ENCODE data around the gene YTHDF2. TPM values are rescaled to one million over a fixed set of nuclear protein-coding genes. Genes with fewer than 3 reads are reported as not detected.

The YTHDF2 gene
- total and polyA plus RNA-seq, 7 experiments from 2014 or later = 64.5 to 139 (median 71.8) TPM

- DNase-seq (no peak), ATAC-seq (no peak)
- Mint-ChIP-seq H3K27me3 (peaks cover 0 to 5% (median 0%) of the 10 kb centered on the region in 5 donors), H3K9me3 (no peaks in the 10 kb centered on the region), H3K4me1 (peaks cover 0 to 12% (median 10%) of the 10 kb centered on the region in 7 donors), H3K4me3 (no peak overlapping the region), H3K27ac (peak overlapping the region in 1 of 9 donors; percentile 28), H3K36me3 (peaks cover 0 to under 1% (median 0%) of the 10 kb centered on the region in 5 donors)
- Histone ChIP-seq H3K27ac (ENCODE audit: low read depth, low read length) (no peak overlapping the region), H3K4me3 (ENCODE audit: low read length) (no peak overlapping the region), H3K4me1 (ENCODE audit: control insufficient read depth in 2 of 2, insufficient read depth in 2 of 2, low read length in 2 of 2) (peaks cover 2 to 6% of the 10 kb centered on the region in 2 donors), H3K9me3 (ENCODE audit: control insufficient read depth in 2 of 3, low read length in 3 of 3) (no peaks in the 10 kb centered on the region), H3K27me3 (ENCODE audit: control insufficient read depth in 2 of 2, insufficient read depth in 2 of 2, low read length in 2 of 2) (no peaks in the 10 kb centered on the region), H3K36me3 (ENCODE audit: control insufficient read depth in 2 of 3, insufficient read depth in 3 of 3, low read length in 3 of 3) (no peaks in the 10 kb centered on the region)
- ChIA-PET POLR2A (no interaction called here), CTCF (no interaction called here)
- intact Hi-C loops (cut with micrococcal nuclease) = loop anchor here (5.0 to 10.0 kb wide), 2 partner anchors 43 to 405 kb away; partner anchors contain the start of genes SRSF4 (in 1 of the 2) and YTHDF2 (in 1 of the 2)
Measured at GRCh38 chr1:28779751-28780408, 43.1 kb downstream of the YTHDF2 start.

GRCh38 chr1:28781305-28781704 lies 44.6 kb downstream of the YTHDF2 start:
- no peaks in the 10 kb centered on the region for H3K4me1 ChIP-seq (ENCODE audit: control insufficient read depth in 2 of 2, insufficient read depth in 2 of 2, low read length in 2 of 2)
- Mint-ChIP-seq H3K9me3 (no peaks in the 10 kb centered on the region), H3K4me3 (no peak overlapping the region), H3K36me3 (no peaks in the 10 kb centered on the region), H3K4me1 (peaks cover 0 to 10% (median 5%) of the 10 kb centered on the region in 7 donors), H3K27ac (no peak overlapping the region), H3K27me3 (peaks cover 0 to 10% (median 0%) of the 10 kb centered on the region in 5 donors)
- no peaks in the 10 kb centered on the region for H3K36me3 ChIP-seq (ENCODE audit: control insufficient read depth in 2 of 3, insufficient read depth in 3 of 3, low read length in 3 of 3)
- no peaks in the 10 kb centered on the region for H3K27me3 ChIP-seq (ENCODE audit: control insufficient read depth in 2 of 2, insufficient read depth in 2 of 2, low read length in 2 of 2)
- no peak overlapping the region for H3K4me3 ChIP-seq (ENCODE audit: low read length)
- no peaks in the 10 kb centered on the region for H3K9me3 ChIP-seq (ENCODE audit: control insufficient read depth in 2 of 3, low read length in 3 of 3)
- POLR2A ChIA-PET = no interaction called here
- ATAC-seq (no peak), DNase-seq (no peak)
- H3K27ac ChIP-seq (ENCODE audit: low read depth, low read length) = no peak overlapping the region
- CTCF ChIA-PET = no interaction called here
- intact Hi-C loops (cut with micrococcal nuclease) = no loop called here

- Mint-ChIP-seq H3K4me3 (no peak overlapping the region), H3K9me3 (no peaks in the 10 kb centered on the region), H3K27ac (peak overlapping the region in 1 of 9 donors; percentile 62), H3K36me3 (no peaks in the 10 kb centered on the region), H3K27me3 (peaks cover 0 to 10% (median 0%) of the 10 kb centered on the region in 5 donors), H3K4me1 (peaks cover 0 to 10% (median 5%) of the 10 kb centered on the region in 7 donors)
- DNase-seq (no peak), ATAC-seq (no peak)
- POLR2A ChIA-PET = interaction anchor here (0.6 to 0.7 kb wide), 3 partner anchors 11 to 391 kb away, joined by 3 to 6 read pairs (median 4); partner anchors contain the start of gene YTHDF2
- intact Hi-C loops (cut with micrococcal nuclease) = no loop called here
- Histone ChIP-seq H3K36me3 (ENCODE audit: control insufficient read depth in 2 of 3, insufficient read depth in 3 of 3, low read length in 3 of 3) (no peaks in the 10 kb centered on the region), H3K27me3 (ENCODE audit: control insufficient read depth in 2 of 2, insufficient read depth in 2 of 2, low read length in 2 of 2) (no peaks in the 10 kb centered on the region), H3K9me3 (ENCODE audit: control insufficient read depth in 2 of 3, low read length in 3 of 3) (no peaks in the 10 kb centered on the region), H3K4me3 (ENCODE audit: low read length) (no peak overlapping the region), H3K4me1 (ENCODE audit: control insufficient read depth in 2 of 2, insufficient read depth in 2 of 2, low read length in 2 of 2) (no peaks in the 10 kb centered on the region), H3K27ac (ENCODE audit: low read depth, low read length) (no peak overlapping the region)
- CTCF ChIA-PET = interaction anchor here (3.7 kb wide), 1 partner anchor 95 kb away, joined by 45 read pairs; no protein-coding TSS in a partner anchor
Measured at GRCh38 chr1:28782011-28782410, 45.3 kb downstream of the YTHDF2 start.

- Mint-ChIP-seq H3K36me3 (no peaks in the 10 kb centered on the region), H3K27me3 (peaks cover 0 to 11% (median 0%) of the 10 kb centered on the region in 5 donors), H3K4me1 (peaks cover 0 to 10% (median 5%) of the 10 kb centered on the region in 7 donors), H3K4me3 (no peak overlapping the region), H3K9me3 (no peaks in the 10 kb centered on the region), H3K27ac (no peak overlapping the region)
- ATAC-seq (no peak), DNase-seq (no peak)
- no peaks in the 10 kb centered on the region for H3K9me3 ChIP-seq (ENCODE audit: control insufficient read depth in 2 of 3, low read length in 3 of 3)
- no peaks in the 10 kb centered on the region for H3K36me3 ChIP-seq (ENCODE audit: control insufficient read depth in 2 of 3, insufficient read depth in 3 of 3, low read length in 3 of 3)
- H3K4me1 ChIP-seq (ENCODE audit: control insufficient read depth in 2 of 2, insufficient read depth in 2 of 2, low read length in 2 of 2) = no peaks in the 10 kb centered on the region
- CTCF ChIA-PET = interaction anchor here (1.5 to 3.7 kb wide), 4 partner anchors 8 to 419 kb away, joined by 3 to 45 read pairs (median 16); no protein-coding TSS in a partner anchor
- POLR2A ChIA-PET = interaction anchor here (1.5 kb wide), 1 partner anchor 8 kb away, joined by 5 read pairs; no protein-coding TSS in a partner anchor
- H3K27ac ChIP-seq (ENCODE audit: low read depth, low read length) = no peak overlapping the region
- intact Hi-C loops (cut with micrococcal nuclease) = no loop called here
- no peaks in the 10 kb centered on the region for H3K27me3 ChIP-seq (ENCODE audit: control insufficient read depth in 2 of 2, insufficient read depth in 2 of 2, low read length in 2 of 2)
- no peak overlapping the region for H3K4me3 ChIP-seq (ENCODE audit: low read length)
Measured at GRCh38 chr1:28783363-28783762, 46.6 kb downstream of the YTHDF2 start.

GRCh38 chr1:28789412-28789811 lies 52.7 kb downstream of the YTHDF2 start:
- H3K27me3 Mint-ChIP-seq = peaks cover 0 to 30% (median 0%) of the 10 kb centered on the region in 5 donors
- H3K27me3 ChIP-seq (ENCODE audit: control insufficient read depth in 2 of 2, insufficient read depth in 2 of 2, low read length in 2 of 2) = no peaks in the 10 kb centered on the region
- H3K27ac Mint-ChIP-seq = no peak overlapping the region
- no peaks in the 10 kb centered on the region for H3K36me3 ChIP-seq (ENCODE audit: control insufficient read depth in 2 of 3, insufficient read depth in 3 of 3, low read length in 3 of 3)
- no peaks in the 10 kb centered on the region for H3K9me3 ChIP-seq (ENCODE audit: control insufficient read depth in 2 of 3, low read length in 3 of 3)
- DNase-seq (no peak), ATAC-seq (no peak)
- H3K4me1 ChIP-seq (ENCODE audit: control insufficient read depth in 2 of 2, insufficient read depth in 2 of 2, low read length in 2 of 2) = no peaks in the 10 kb centered on the region
- H3K9me3 Mint-ChIP-seq = no peaks in the 10 kb centered on the region
- H3K4me3 Mint-ChIP-seq = no peak overlapping the region
- intact Hi-C loops (cut with micrococcal nuclease) = loop anchor here in 1 of 2 donors (5.0 kb wide), 1 partner anchor 272 kb away; no protein-coding TSS in a partner anchor
- H3K4me3 ChIP-seq (ENCODE audit: low read length) = no peak overlapping the region
- CTCF ChIA-PET = no interaction called here
- POLR2A ChIA-PET = no interaction called here
- H3K4me1 Mint-ChIP-seq = peaks cover 0 to 10% (median 5%) of the 10 kb centered on the region in 7 donors
- H3K36me3 Mint-ChIP-seq = no peaks in the 10 kb centered on the region
- H3K27ac ChIP-seq (ENCODE audit: low read depth, low read length) = no peak overlapping the region

GRCh38 chr1:28789816-28790215 lies 53.1 kb downstream of the YTHDF2 start:
- Mint-ChIP-seq H3K9me3 (no peaks in the 10 kb centered on the region), H3K27me3 (peaks cover 0 to 30% (median 0%) of the 10 kb centered on the region in 5 donors)

More at GRCh38 chr1:28789816-28790215, 53.1 kb downstream of the YTHDF2 start:
- Histone ChIP-seq H3K4me3 (ENCODE audit: low read length) (no peak overlapping the region), H3K27ac (ENCODE audit: low read depth, low read length) (no peak overlapping the region), H3K36me3 (ENCODE audit: control insufficient read depth in 2 of 3, insufficient read depth in 3 of 3, low read length in 3 of 3) (no peaks in the 10 kb centered on the region), H3K4me1 (ENCODE audit: control insufficient read depth in 2 of 2, insufficient read depth in 2 of 2, low read length in 2 of 2) (no peaks in the 10 kb centered on the region), H3K9me3 (ENCODE audit: control insufficient read depth in 2 of 3, low read length in 3 of 3) (no peaks in the 10 kb centered on the region), H3K27me3 (ENCODE audit: control insufficient read depth in 2 of 2, insufficient read depth in 2 of 2, low read length in 2 of 2) (no peaks in the 10 kb centered on the region)
- Mint-ChIP-seq H3K27ac (no peak overlapping the region), H3K36me3 (no peaks in the 10 kb centered on the region), H3K4me1 (peaks cover 0 to 8% (median 5%) of the 10 kb centered on the region in 7 donors), H3K4me3 (no peak overlapping the region)
- CTCF ChIA-PET = no interaction called here
- DNase-seq (no peak), ATAC-seq (no peak)
- POLR2A ChIA-PET = no interaction called here
- intact Hi-C loops (cut with micrococcal nuclease) = loop anchor here in 1 of 2 donors (5.0 kb wide), 1 partner anchor 273 kb away; no protein-coding TSS in a partner anchor

Measured in naive thymus-derived CD4-positive, alpha-beta T cell (primary cell).